B cell (primary cell): ENCODE results near the gene ARHGAP30. TPM values are rescaled to one million over a fixed set of nuclear protein-coding genes. Genes with fewer than 3 reads are reported as not detected.

ENCODE experiments used
- ATAC-seq: fragments of 200-7000 bp; cut with Tn5 transposase; one replicate; pipeline ENCODE4 v1.10.0; 2021; ENCODE audit warnings: low read depth, mild to moderate bottlenecking, moderate number of reproducible peaks, moderate library complexity
- CTCF ChIA-PET: fragments of 350-600 bp; sonication (Branson Sonifier 250); formaldehyde crosslinking; loops from one replicate; lab custom pipeline; 2021; ENCODE audit warnings: antibody characterized with exemption, inconsistent platforms; lab: Charles Lee
- POLR2A ChIA-PET: fragments of 350-600 bp; sonication (Branson Sonifier 250); formaldehyde crosslinking; loops from one replicate; lab custom pipeline; 2021; ENCODE audit warnings: antibody characterized with exemption; lab: Charles Lee
- DNase-seq: peaks from one replicate; pipeline ENCODE4 v3.0.0; 2013
- H2AFZ ChIP-seq: 2 replicates; pipeline ENCODE4 v1.6.1; 2012; ENCODE audit warnings: mild to moderate bottlenecking, low read depth, low read length; ENCODE audit not compliant: insufficient read depth, poor library complexity, severe bottlenecking
- H3K27ac ChIP-seq, 2 donors: 1 replicate in 1 of 2; 2 replicates in 1 of 2; pipeline ENCODE4 v1.5.1; 2012 to 2013; ENCODE audit warnings: low read length in 2 of 2, mild to moderate bottlenecking in 2 of 2, moderate library complexity in 1 of 2
- H3K27me3 ChIP-seq, 4 experiments: fragments of 200-600 bp in 1 of 4; sonication (generic) in 1 of 4; replicated peaks in 1 of 4; 1 replicate in 2 of 4; 2 replicates in 2 of 4; pipeline versions ENCODE4 v1.6.1 to v1.7.0; 2013 to 2016; ENCODE audit warnings: low read length in 3 of 4, mild to moderate bottlenecking in 2 of 4, mixed read lengths in 1 of 4, moderate library complexity in 1 of 4; ENCODE audit not compliant: insufficient read depth in 4 of 4, control insufficient read depth in 3 of 4; ENCODE audit errors: control extremely low read depth in 1 of 4
- H3K36me3 ChIP-seq, 2 experiments: replicated peaks in 1 of 2; 1 replicate in 1 of 2; 2 replicates in 1 of 2; pipeline versions ENCODE4 v1.6.1 to v1.7.1; 2013; ENCODE audit warnings: low read length in 1 of 2; ENCODE audit not compliant: insufficient read depth in 2 of 2, control insufficient read depth in 1 of 2; ENCODE audit errors: control extremely low read depth in 1 of 2, extremely low read depth in 1 of 2
- H3K4me1 ChIP-seq, 2 donors: fragments of 200-600 bp in 1 of 2; sonication (generic) in 1 of 2; 1 replicate in 1 of 2; 2 replicates in 1 of 2; pipeline versions ENCODE4 v1.5.1 to v1.6.1; 2013 to 2017; ENCODE audit warnings: low read length in 2 of 2; ENCODE audit not compliant: control insufficient read depth in 2 of 2, insufficient read depth in 2 of 2
- H3K4me2 ChIP-seq: replicated peaks from 2 replicates; pipeline ENCODE3; 2012; ENCODE audit warnings: mild to moderate bottlenecking, low read depth, low read length; ENCODE audit not compliant: poor library complexity, severe bottlenecking
- H3K4me3 ChIP-seq, 5 experiments: fragments of 200-600 bp in 1 of 5; sonication (generic) in 1 of 5; 1 replicate in 3 of 5; 2 replicates in 2 of 5; pipeline versions ENCODE4 v1.5.1 to v1.7.0; 2011 to 2016; ENCODE audit warnings: low read length in 4 of 5, mild to moderate bottlenecking in 4 of 5, low read depth in 2 of 5, control low read depth in 1 of 5, moderate library complexity in 1 of 5; ENCODE audit not compliant: insufficient read depth in 1 of 5; ENCODE audit errors: control extremely low read depth in 1 of 5, extremely low read depth in 1 of 5
- H3K79me2 ChIP-seq: fragments of 200-600 bp; sonication (generic); one replicate; pipeline ENCODE4 v1.6.0; 2016; ENCODE audit warnings: low read length; ENCODE audit not compliant: control insufficient read depth, insufficient read depth
- H3K9ac ChIP-seq: fragments of 200-600 bp; sonication (generic); 2 replicates; pipeline ENCODE4 v1.6.1; 2017; ENCODE audit warnings: mild to moderate bottlenecking, low read length, moderate library complexity
- H3K9me3 ChIP-seq, 3 donors: one replicate each; pipeline versions ENCODE4 v1.6.1 to v1.7.1; 2013; ENCODE audit warnings: low read length in 2 of 3; ENCODE audit not compliant: control insufficient read depth in 2 of 3, insufficient read depth in 1 of 3; ENCODE audit errors: control extremely low read depth in 1 of 3
- H4K20me1 ChIP-seq: 2 replicates; pipeline ENCODE4 v1.6.0; 2012; ENCODE audit warnings: mild to moderate bottlenecking, low read length; ENCODE audit not compliant: insufficient read depth, control insufficient read depth, poor library complexity, severe bottlenecking
- H3K27ac Mint-ChIP-seq: one replicate; pipeline ENCODE4 v1.8.0; 2021; ENCODE audit warnings: mixed read lengths
- H3K27me3 Mint-ChIP-seq: one replicate; pipeline ENCODE4 v1.8.0; 2021; ENCODE audit warnings: mixed read lengths
- H3K4me1 Mint-ChIP-seq: one replicate; pipeline ENCODE4 v1.8.0; 2021; ENCODE audit warnings: mixed read lengths
- H3K4me3 Mint-ChIP-seq: one replicate; pipeline ENCODE4 v1.8.0; 2021; ENCODE audit warnings: mixed read lengths
- H3K9me3 Mint-ChIP-seq: one replicate; pipeline ENCODE4 v1.8.0; 2022; ENCODE audit warnings: mixed read lengths; ENCODE audit not compliant: insufficient read depth
- EZH2 ChIP-seq: IDR thresholded peaks from 2 replicates; pipeline ENCODE4 v1.6.1; 2012; ENCODE audit warnings: borderline replicate concordance, low read depth, mild to moderate bottlenecking, moderate library complexity, low read length; ENCODE audit not compliant: insufficient read depth, poor library complexity, severe bottlenecking
- WGBS: methylation state at CpG from one replicate; pipeline ENCODE4 v1.1.5; 2013; ENCODE audit warnings: missing lambda C conversion rate; ENCODE audit not compliant: insufficient coverage; 5-methylcytosine and 5-hydroxymethylcytosine counted together
- intact Hi-C: fragments of 100-400 bp; cut with micrococcal nuclease; formaldehyde crosslinking; loops from one replicate; pipeline ENCODE4 v1.10.0; 2022
- polyA plus RNA-seq: library from polyadenylated mRNA; depleted of rRNA; stranded (reverse); fragments of >200 nt; gene quantifications from 2 replicates; pipeline ENCODE4 v1.2.3, GENCODE V29; 2012
- total RNA-seq, 2 donors: library from RNA; stranded (reverse); fragments of 120-200 nt in 1 of 2; gene quantifications; 1 replicate in 1 of 2; 2 replicates in 1 of 2; pipeline versions ENCODE4 v1.2.3 to v1.2.4, GENCODE V29; 2013 to 2022
- TF ChIP-seq, protein P1 (sequence below): fragments of 200-600 bp; IDR thresholded peaks from one replicate; pipeline ENCODE4 v1.8.0; 2022; ENCODE audit warnings: antibody characterized with exemption, mild to moderate bottlenecking

The ARHGAP30 gene
- total and polyA plus RNA-seq, 2 donors (not counting 1 experiment from before 2014, with no cell fraction given): 122 to 146 TPM

DNA sequence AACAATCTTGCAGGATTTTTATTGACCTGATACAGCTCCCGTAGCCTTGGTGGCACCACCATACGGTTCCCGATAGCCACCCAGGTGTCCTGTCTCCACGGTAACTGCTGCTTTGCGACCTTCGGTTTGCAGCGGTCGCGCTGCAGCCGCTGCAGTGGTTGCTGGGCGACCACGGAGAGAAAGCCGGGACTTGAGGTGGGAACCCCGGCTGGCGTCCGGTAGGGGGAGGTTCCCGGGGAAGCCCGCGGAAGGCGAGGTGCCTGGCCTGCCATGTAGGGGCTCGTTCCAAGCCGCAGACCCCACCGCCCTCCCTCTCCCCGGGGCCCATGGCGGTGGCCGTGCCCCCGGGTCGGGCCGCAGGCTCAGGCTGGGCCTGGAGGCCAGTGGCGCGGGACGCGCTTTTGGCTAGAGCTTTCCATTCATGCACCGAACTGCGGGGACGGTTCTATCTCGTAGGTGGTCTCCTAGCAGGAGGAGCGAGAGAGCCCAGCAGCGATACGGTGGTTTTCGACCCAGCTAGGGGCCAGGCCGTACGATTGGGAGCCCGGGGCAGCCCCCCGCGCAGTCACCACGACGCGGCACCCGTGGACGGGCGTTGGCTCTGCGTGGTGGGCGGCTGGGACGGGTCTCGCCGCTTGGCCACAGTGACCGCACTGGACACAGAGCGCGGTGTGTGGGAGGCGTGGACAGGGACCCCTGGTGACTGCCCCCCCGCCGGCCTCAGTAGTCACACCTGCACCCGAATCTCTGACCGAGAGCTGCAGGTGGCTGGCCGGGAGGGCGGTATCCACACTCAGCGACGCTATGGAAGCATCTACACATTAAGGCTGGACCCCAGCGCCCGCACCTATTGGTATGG, 28.7 kb upstream of the ARHGAP30 start, which contains the start of gene KLHDC9:
Gene KLHDC9 (plus strand): TSS at position 152 of the 859 bp plus-strand sequence. CDS start 175 bp downstream, at position 327.
- Histone ChIP-seq H4K20me1 (no peaks in the 10 kb centered on the region), H2AFZ (peak within 1 kb of the TSS; percentile 88), H3K79me2 (no peaks in the 10 kb centered on the region), H3K27me3 (no peaks in the 10 kb centered on the region), H3K4me1 (peaks cover 16 to 31% of the 10 kb centered on the region in 2 donors), H3K27ac (peak within 1 kb of the TSS; percentile 45 to 57), H3K9ac (peak within 1 kb of the TSS; percentile 69), H3K36me3 (peaks cover 0 to 24% of the 10 kb centered on the region in 2 experiments), H3K4me2 (peak within 1 kb of the TSS; percentile 87), H3K4me3 (peak within 1 kb of the TSS; percentile 51 to 71 (median 60)), H3K9me3 (no peaks in the 10 kb centered on the region)
- no peaks in the 10 kb centered on the region for H3K9me3 Mint-ChIP-seq
- DNase-seq (peak; percentile 87), ATAC-seq (peak; percentile 80)
- ChIA-PET CTCF (interaction anchor here (0.6 to 8.7 kb wide), 41 partner anchors 7 to 641 kb away, joined by 3 to 142 read pairs (median 4); partner anchors contain the start of genes ARHGAP30, F11R, ITLN2 and NDUFS2), POLR2A (interaction anchor here (0.6 to 2.8 kb wide), 14 partner anchors 18 to 259 kb away, joined by 3 to 23 read pairs (median 5); partner anchors contain the start of genes ARHGAP30, F11R and USF1)
- peak within 1 kb of the TSS; percentile 96 for H3K27ac Mint-ChIP-seq
- 10% methylated on average over 71 of the region's 71 CpGs for WGBS
- H3K4me1 Mint-ChIP-seq: peaks cover 33% of the 10 kb centered on the region
- TF ChIP-seq EZH2: no peak
- TF ChIP-seq, protein P1, sequence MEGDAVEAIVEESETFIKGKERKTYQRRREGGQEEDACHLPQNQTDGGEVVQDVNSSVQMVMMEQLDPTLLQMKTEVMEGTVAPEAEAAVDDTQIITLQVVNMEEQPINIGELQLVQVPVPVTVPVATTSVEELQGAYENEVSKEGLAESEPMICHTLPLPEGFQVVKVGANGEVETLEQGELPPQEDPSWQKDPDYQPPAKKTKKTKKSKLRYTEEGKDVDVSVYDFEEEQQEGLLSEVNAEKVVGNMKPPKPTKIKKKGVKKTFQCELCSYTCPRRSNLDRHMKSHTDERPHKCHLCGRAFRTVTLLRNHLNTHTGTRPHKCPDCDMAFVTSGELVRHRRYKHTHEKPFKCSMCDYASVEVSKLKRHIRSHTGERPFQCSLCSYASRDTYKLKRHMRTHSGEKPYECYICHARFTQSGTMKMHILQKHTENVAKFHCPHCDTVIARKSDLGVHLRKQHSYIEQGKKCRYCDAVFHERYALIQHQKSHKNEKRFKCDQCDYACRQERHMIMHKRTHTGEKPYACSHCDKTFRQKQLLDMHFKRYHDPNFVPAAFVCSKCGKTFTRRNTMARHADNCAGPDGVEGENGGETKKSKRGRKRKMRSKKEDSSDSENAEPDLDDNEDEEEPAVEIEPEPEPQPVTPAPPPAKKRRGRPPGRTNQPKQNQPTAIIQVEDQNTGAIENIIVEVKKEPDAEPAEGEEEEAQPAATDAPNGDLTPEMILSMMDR: no peak
- no peaks in the 10 kb centered on the region for H3K27me3 Mint-ChIP-seq
- intact Hi-C loops: loop anchor here (1.0 to 10.0 kb wide), 8 partner anchors 19 to 286 kb away; partner anchors contain the start of genes ARHGAP30, DEDD, F11R and UFC1
- H3K4me3 Mint-ChIP-seq: peak within 1 kb of the TSS; percentile 94
